Vagina (tissue), 2 donors: ENCODE data around the gene GPATCH4.

Experiments used
- POLR2A ChIP-seq, 2 donors: fragments of 450-650 bp; IDR thresholded peaks; one replicate each; pipeline ENCODE4 v1.6.1; 2017; ENCODE audit warnings: antibody characterized with exemption in 2 of 2, mild to moderate bottlenecking in 2 of 2, moderate library complexity in 2 of 2
- TF ChIP-seq, protein P1 (sequence below), 3 experiments: fragments of 450-650 bp in 2 of 3; fragments of 200-600 bp in 1 of 3; sonication (generic) in 1 of 3; IDR thresholded peaks; one replicate each; pipeline ENCODE4 v1.5.1; 2017 to 2019; ENCODE audit warnings: antibody characterized with exemption in 3 of 3, mild to moderate bottlenecking in 2 of 3, moderate library complexity in 2 of 3

DNA sequence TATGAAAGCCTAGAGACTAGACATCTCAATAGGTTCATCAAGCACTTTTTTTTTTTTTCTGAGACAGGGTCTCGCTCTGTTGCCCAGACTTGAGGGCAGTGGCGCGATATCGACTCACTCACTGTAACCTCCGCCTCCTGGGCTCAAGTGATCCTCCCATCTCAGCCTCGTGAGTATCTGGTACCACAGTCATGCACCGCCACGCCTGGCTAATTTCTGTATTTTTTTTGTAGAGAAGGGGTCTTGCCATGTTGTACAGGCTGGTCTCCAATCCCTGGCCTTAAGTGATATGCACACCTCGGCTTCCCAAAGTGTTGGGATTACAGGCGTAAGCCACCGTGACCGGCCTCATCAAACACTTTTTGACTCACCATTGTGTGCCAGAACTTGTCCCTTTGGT, 613 bp upstream of the GPATCH4 start:
- TF ChIP-seq, protein P1, sequence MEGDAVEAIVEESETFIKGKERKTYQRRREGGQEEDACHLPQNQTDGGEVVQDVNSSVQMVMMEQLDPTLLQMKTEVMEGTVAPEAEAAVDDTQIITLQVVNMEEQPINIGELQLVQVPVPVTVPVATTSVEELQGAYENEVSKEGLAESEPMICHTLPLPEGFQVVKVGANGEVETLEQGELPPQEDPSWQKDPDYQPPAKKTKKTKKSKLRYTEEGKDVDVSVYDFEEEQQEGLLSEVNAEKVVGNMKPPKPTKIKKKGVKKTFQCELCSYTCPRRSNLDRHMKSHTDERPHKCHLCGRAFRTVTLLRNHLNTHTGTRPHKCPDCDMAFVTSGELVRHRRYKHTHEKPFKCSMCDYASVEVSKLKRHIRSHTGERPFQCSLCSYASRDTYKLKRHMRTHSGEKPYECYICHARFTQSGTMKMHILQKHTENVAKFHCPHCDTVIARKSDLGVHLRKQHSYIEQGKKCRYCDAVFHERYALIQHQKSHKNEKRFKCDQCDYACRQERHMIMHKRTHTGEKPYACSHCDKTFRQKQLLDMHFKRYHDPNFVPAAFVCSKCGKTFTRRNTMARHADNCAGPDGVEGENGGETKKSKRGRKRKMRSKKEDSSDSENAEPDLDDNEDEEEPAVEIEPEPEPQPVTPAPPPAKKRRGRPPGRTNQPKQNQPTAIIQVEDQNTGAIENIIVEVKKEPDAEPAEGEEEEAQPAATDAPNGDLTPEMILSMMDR (IDR thresholded peaks at IDR 0.05): no peak
- TF ChIP-seq POLR2A (IDR thresholded peaks at IDR 0.05): no peak
